GM23338 (cell line): Measurements from ENCODE around the gene CACTIN.

ENCODE experiments used
- CREB1 ChIP-seq: fragments of 250-450 bp; sonication (Bioruptor Pico); IDR thresholded peaks from 2 replicates; pipeline ENCODE4 v1.5.0; 2020; ENCODE audit warnings: low read depth, mild to moderate bottlenecking, moderate library complexity
- EZH2 ChIP-seq: fragments of 200-600 bp; sonication (generic); IDR thresholded peaks from one replicate; pipeline ENCODE4 v1.8.0; 2017; ENCODE audit warnings: antibody characterized with exemption, mild to moderate bottlenecking, low read depth; ENCODE audit not compliant: unreplicated experiment
- EZH2phosphoT487 ChIP-seq: fragments of 200-600 bp; sonication (generic); IDR thresholded peaks from one replicate; pipeline ENCODE4 v1.8.1; 2018; ENCODE audit warnings: antibody characterized with exemption; ENCODE audit not compliant: unreplicated experiment
- NANOG ChIP-seq: IDR thresholded peaks from 2 replicates; pipeline ENCODE4 v1.6.1; 2016; ENCODE audit warnings: antibody characterized with exemption, borderline replicate concordance
- POLR2AphosphoS5 ChIP-seq: IDR thresholded peaks from 2 replicates; pipeline ENCODE4 v1.6.1; 2016; ENCODE audit warnings: antibody characterized with exemption, low read depth
- STAT1 ChIP-seq: IDR thresholded peaks from one replicate; pipeline ENCODE4 v1.6.1; 2016; ENCODE audit warnings: antibody characterized with exemption; ENCODE audit not compliant: unreplicated experiment
- TF ChIP-seq, protein P1 (sequence below), 2 experiments: fragments of 200-600 bp in 1 of 2; sonication (generic) in 1 of 2; conservative IDR thresholded peaks; 2 replicates each; pipeline versions ENCODE4 v1.5.1 to v1.6.1; 2016 to 2017; ENCODE audit warnings: antibody characterized with exemption in 2 of 2, low read depth in 2 of 2, mild to moderate bottlenecking in 2 of 2, moderate library complexity in 1 of 2
- TF ChIP-seq, protein P2 (sequence below): IDR thresholded peaks from one replicate; pipeline ENCODE4 v1.6.1; 2018; ENCODE audit warnings: antibody characterized with exemption; ENCODE audit not compliant: unreplicated experiment

DNA sequence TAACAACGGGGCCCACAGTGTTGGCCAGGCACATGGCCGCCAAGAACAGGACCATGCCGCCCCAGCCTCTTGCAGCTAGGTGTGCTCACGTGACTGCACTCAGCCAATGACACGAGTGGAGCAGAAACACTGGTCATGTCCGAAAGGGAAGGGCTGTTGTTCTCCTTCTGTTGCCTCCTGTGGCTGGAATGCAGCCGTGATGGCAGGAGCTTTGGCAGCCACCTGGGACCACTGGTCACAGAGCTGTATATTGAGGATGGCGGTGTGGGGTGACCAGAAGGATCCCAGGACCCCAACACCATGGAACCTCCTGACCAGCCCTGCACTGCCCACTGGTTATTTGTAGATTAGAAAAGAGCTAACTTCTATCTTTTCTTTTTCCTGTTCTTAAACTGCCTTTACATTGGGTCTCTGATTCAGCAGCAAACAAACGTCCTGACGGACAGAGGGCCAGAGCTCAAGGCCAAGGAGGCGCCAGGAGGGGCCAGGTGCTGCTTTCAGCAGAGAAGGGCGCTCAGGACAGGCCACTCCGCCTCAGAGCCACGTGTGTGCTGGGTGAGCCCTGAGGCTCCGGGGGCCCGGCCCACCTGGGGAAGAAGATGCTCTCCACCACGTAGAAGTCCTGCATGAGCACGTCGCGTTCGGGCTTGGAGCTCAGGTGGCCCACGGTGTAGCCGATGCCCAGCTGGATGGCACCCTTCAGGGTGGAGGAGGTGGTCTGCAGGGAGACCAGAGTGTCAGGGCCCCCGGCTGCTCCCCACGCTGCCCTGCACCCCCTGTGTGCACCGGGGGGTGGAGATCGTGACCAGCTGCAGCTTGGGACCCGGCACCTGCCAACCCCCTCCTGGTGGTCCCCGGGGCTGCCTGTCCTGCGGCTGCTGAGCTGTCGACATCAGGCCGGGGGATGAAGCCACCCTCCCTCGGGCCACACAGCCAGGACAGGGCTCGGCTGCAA, 35.0 kb upstream of the CACTIN start:
- TF ChIP-seq EZH2 (no peak), POLR2AphosphoS5 (no peak), EZH2phosphoT487 (no peak), STAT1 (no peak), CREB1 (CRISPR knock-in tag) (no peak), NANOG (no peak)
- TF ChIP-seq, protein P1, sequence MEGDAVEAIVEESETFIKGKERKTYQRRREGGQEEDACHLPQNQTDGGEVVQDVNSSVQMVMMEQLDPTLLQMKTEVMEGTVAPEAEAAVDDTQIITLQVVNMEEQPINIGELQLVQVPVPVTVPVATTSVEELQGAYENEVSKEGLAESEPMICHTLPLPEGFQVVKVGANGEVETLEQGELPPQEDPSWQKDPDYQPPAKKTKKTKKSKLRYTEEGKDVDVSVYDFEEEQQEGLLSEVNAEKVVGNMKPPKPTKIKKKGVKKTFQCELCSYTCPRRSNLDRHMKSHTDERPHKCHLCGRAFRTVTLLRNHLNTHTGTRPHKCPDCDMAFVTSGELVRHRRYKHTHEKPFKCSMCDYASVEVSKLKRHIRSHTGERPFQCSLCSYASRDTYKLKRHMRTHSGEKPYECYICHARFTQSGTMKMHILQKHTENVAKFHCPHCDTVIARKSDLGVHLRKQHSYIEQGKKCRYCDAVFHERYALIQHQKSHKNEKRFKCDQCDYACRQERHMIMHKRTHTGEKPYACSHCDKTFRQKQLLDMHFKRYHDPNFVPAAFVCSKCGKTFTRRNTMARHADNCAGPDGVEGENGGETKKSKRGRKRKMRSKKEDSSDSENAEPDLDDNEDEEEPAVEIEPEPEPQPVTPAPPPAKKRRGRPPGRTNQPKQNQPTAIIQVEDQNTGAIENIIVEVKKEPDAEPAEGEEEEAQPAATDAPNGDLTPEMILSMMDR (conservative IDR thresholded peaks at IDR 0.05; ENCODE audit: low read depth in 2 of 2), result no peak
- TF ChIP-seq, protein P2, sequence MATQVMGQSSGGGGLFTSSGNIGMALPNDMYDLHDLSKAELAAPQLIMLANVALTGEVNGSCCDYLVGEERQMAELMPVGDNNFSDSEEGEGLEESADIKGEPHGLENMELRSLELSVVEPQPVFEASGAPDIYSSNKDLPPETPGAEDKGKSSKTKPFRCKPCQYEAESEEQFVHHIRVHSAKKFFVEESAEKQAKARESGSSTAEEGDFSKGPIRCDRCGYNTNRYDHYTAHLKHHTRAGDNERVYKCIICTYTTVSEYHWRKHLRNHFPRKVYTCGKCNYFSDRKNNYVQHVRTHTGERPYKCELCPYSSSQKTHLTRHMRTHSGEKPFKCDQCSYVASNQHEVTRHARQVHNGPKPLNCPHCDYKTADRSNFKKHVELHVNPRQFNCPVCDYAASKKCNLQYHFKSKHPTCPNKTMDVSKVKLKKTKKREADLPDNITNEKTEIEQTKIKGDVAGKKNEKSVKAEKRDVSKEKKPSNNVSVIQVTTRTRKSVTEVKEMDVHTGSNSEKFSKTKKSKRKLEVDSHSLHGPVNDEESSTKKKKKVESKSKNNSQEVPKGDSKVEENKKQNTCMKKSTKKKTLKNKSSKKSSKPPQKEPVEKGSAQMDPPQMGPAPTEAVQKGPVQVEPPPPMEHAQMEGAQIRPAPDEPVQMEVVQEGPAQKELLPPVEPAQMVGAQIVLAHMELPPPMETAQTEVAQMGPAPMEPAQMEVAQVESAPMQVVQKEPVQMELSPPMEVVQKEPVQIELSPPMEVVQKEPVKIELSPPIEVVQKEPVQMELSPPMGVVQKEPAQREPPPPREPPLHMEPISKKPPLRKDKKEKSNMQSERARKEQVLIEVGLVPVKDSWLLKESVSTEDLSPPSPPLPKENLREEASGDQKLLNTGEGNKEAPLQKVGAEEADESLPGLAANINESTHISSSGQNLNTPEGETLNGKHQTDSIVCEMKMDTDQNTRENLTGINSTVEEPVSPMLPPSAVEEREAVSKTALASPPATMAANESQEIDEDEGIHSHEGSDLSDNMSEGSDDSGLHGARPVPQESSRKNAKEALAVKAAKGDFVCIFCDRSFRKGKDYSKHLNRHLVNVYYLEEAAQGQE, result no peak
